ENCODE measurements around the gene TMEM43.
"Not testable (repeated sequence)": the region's sequence is repeated elsewhere in the genome, so short reads cannot be mapped to it uniquely, and the experiment has no call there.

TMEM43 gene, protein sequence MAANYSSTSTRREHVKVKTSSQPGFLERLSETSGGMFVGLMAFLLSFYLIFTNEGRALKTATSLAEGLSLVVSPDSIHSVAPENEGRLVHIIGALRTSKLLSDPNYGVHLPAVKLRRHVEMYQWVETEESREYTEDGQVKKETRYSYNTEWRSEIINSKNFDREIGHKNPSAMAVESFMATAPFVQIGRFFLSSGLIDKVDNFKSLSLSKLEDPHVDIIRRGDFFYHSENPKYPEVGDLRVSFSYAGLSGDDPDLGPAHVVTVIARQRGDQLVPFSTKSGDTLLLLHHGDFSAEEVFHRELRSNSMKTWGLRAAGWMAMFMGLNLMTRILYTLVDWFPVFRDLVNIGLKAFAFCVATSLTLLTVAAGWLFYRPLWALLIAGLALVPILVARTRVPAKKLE

DNA sequence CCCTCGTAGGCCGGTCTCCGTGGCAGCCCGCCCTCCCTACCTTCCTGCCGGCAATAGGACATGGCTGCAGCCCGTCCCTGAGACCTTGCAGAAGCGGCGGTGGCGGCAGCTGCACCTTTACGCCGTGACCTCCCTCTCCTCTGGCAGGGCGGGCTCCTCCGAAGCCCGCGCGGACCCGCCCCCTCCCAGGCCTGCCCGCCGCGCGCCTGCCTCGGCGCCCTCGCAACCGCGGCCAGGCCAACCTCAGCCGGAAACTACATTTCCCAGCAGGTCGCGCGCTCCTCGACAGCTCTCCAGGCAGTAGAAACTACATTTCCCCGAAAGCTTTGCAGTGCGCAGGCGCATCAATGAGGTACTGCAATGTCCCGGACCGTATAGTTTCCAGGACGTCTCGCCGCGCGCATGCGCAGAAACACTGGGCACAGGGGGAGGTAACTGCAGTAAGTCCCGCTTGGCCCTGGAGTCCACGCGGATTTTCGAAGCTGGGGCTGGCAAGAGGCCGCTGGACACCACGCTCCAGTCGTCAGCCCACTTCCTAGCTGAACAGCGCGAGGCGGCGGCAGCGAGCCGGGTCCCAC, at the start of gene TMEM43, which contains the start of gene CHCHD4:
TSS of gene TMEM43 (plus strand) at position 438 of the 578 bp plus-strand sequence. CDS start 142 bp downstream, outside the sequence.
TSS of gene CHCHD4 (minus strand) at position 256 of the 578 bp plus-strand sequence. CDS start at position 62, 194 bp downstream.
- no peak for FAIRE-seq
- DNase-seq (ENCODE audit: insufficient read length, low spot score): peak; percentile 98
- TF ChIP-seq, protein P1, sequence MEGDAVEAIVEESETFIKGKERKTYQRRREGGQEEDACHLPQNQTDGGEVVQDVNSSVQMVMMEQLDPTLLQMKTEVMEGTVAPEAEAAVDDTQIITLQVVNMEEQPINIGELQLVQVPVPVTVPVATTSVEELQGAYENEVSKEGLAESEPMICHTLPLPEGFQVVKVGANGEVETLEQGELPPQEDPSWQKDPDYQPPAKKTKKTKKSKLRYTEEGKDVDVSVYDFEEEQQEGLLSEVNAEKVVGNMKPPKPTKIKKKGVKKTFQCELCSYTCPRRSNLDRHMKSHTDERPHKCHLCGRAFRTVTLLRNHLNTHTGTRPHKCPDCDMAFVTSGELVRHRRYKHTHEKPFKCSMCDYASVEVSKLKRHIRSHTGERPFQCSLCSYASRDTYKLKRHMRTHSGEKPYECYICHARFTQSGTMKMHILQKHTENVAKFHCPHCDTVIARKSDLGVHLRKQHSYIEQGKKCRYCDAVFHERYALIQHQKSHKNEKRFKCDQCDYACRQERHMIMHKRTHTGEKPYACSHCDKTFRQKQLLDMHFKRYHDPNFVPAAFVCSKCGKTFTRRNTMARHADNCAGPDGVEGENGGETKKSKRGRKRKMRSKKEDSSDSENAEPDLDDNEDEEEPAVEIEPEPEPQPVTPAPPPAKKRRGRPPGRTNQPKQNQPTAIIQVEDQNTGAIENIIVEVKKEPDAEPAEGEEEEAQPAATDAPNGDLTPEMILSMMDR (IDR thresholded peaks at IDR 0.05; ENCODE audit: insufficient read depth, missing control alignments): no peak

DNA sequence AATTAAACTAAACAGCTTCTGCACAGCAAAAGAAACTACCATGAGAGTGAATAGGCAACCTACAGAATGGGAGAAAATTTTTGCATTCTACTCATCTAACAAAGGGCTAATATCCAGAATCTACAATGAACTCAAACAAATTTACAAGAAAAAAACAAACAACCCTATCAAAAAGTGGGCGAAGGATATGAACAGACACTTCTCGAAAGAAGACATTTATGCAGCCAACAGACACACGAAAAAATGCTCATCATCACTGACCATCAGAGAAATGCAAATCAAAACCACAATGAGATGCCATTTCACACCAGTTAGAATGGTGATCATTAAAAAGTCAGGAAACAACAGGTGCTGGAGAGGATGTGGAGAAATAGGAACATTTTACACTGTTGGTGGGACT, 49.6 kb upstream of the TMEM43 start:
- not testable (repeated sequence) for DNase-seq (ENCODE audit: insufficient read length, low spot score); FAIRE-seq

DNA sequence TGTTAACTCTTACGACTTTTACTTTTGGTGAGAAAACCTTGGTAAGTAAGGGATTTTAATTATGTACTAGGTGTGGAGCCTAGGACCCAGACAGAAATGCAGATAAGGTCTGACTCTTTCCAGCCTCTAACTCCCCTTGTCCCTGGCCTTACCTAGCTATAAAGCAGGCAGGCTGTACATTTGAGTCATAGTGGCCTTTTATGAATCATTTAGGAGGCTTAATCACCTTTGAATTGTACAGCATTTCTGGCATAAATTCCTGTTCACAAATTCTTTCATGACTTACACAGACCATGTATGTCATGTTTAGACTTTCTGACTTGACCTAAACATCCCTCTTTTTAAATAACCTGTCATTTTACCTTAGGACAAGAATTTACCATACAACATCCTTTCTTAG, 47.5 kb upstream of the TMEM43 start:
- FAIRE-seq (no peak), DNase-seq (ENCODE audit: insufficient read length, low spot score) (no peak)
- TF ChIP-seq, protein P1 (IDR thresholded peaks at IDR 0.05; ENCODE audit: insufficient read depth, missing control alignments): no peak

DNA sequence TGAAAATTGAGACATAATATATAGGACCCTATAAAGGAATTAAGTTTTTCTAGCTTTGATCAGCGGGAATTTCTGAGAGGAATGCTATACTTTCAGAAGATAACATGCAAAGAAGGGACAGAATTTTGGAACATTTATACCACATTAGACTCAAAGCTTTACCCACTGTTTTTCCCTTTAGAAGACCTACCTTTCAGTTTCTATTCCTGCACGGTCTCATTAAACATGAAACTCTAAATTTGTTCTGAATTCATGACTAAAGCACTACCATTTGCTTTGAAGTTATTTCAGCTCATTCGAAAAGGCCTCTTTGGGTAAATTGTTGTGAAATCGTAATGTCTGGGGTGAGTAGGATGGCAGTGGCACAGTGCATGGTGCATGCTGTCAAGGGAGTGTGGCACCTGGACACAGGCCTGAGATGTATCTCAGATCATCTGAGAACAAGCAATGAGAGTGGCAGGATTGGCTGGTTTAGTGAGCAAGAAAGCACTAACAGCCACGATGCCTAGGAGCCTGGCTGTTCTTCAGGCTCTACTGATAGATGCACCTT, 42.7 kb upstream of the TMEM43 start:
- TF ChIP-seq, protein P1 (IDR thresholded peaks at IDR 0.05; ENCODE audit: insufficient read depth, missing control alignments): no peak
- DNase-seq (ENCODE audit: insufficient read length, low spot score) (no peak), FAIRE-seq (no peak)

DNA sequence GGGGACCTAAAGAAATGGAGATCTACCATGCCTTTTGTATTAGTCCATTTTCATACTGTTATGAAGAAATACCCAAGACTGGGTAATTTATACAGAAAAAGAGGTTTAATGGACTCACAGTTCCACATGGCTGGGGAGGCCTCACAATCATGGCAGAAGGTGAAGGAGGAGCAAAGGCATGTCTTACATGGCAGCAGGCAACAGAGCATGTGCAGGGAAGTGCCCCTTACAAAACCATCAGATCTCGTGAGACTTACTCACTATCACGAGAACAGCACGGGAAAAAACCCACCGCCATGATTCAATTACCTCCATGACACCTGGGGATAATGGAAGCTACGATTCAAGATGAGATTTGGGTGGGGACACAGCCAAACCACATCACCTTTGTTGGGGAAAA, 37.4 kb upstream of the TMEM43 start:
- FAIRE-seq: not testable (repeated sequence)

DNA sequence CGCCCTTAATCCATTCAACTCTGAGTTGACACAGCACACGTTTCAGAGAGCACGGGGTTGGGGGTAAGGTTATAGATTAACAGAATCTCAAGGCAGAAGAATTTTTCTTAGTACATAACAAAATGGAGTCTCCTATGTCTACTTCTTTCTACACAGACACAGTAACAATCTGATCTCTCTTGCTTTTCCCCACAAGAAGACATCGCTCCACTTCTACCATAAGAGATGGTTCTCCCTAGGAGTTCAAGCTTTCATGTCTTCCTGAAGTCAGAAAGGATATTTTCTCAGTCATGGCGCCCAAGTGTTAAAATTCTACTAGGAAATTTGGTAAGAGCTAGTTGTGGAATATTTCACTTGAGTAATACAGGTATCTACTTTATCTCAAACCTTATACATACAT, 32.9 kb upstream of the TMEM43 start:
- FAIRE-seq: not testable (repeated sequence)

More for the DNA sequence above, 37.4 kb upstream of the TMEM43 start:
- not testable (repeated sequence) for DNase-seq (ENCODE audit: insufficient read length, low spot score)

DNA sequence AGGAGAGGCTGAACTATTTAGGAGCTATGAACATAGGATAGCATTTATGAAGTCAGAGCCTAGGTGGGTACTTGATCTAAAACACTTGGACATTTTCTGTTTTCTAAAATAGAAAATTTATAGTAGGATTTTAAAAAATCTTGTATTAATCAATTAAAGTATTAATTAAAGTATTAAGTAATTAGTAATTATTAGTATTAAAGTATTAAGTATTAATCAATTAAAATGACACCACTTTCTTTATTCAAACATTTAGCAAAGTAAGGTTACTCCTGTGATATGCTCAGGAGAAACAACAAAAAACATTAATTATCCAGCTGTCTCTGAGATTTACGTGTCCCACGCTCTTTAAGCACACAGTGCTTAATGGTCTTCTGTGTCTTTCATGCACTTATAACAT, 32.4 kb upstream of the TMEM43 start:
- TF ChIP-seq, protein P1 (IDR thresholded peaks at IDR 0.05; ENCODE audit: insufficient read depth, missing control alignments): no peak
- DNase-seq (ENCODE audit: insufficient read length, low spot score): no peak
- no peak for FAIRE-seq

More for the DNA sequence above, 32.9 kb upstream of the TMEM43 start:
- DNase-seq (ENCODE audit: insufficient read length, low spot score): not testable (repeated sequence)

DNA sequence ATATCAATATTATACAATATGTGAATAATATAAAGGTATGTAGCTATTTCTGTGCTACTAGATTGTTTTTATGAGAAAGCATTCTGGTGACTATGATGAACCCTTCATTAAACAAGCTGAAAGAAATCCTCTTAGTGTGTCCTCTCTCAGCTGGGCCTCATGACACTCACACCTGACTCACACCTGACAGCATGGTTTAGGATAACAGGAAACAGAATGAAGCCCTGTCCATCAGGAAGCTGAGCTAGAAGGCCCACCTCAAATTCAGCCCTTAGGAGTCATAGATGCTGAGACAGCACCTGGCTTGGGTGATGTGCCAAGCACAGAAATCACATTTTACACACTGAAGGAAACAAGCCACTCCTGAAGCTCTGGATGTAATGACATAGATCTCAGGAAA, 31.0 kb upstream of the TMEM43 start:
- DNase-seq (ENCODE audit: insufficient read length, low spot score) (no peak), FAIRE-seq (no peak)
- TF ChIP-seq, protein P1 (IDR thresholded peaks at IDR 0.05; ENCODE audit: insufficient read depth, missing control alignments): no peak
